Esophagus (tissue), 2 donors: ENCODE data around the gene LAIR1. TPM values are rescaled to one million over a fixed set of nuclear protein-coding genes. Genes with fewer than 3 reads are reported as not detected.

ENCODE experiments used
- H3K27ac ChIP-seq, 2 donors: one replicate each; pipeline ENCODE4 v1.5.1; 2013; ENCODE audit warnings: low read depth in 2 of 2, mild to moderate bottlenecking in 2 of 2, inconsistent platforms in 1 of 2, low read length in 1 of 2, moderate library complexity in 1 of 2
- H3K27me3 ChIP-seq, 2 donors: one replicate each; pipeline ENCODE4 v1.6.1; 2013; ENCODE audit warnings: low read length in 2 of 2, control low read depth in 1 of 2, mild to moderate bottlenecking in 1 of 2; ENCODE audit not compliant: insufficient read depth in 2 of 2, control insufficient read depth in 1 of 2
- H3K36me3 ChIP-seq, 2 donors: one replicate each; pipeline ENCODE4 v1.6.1; 2013; ENCODE audit warnings: low read length in 1 of 2; ENCODE audit not compliant: control insufficient read depth in 2 of 2, insufficient read depth in 2 of 2
- H3K4me1 ChIP-seq, 2 donors: one replicate each; pipeline ENCODE4 v1.6.1; 2013; ENCODE audit warnings: low read length in 1 of 2; ENCODE audit not compliant: control insufficient read depth in 2 of 2, insufficient read depth in 2 of 2
- H3K4me3 ChIP-seq, 2 donors: one replicate each; pipeline ENCODE4 v1.5.1; 2013; ENCODE audit warnings: low read length in 2 of 2, mild to moderate bottlenecking in 2 of 2, low read depth in 1 of 2, moderate library complexity in 1 of 2
- H3K9me3 ChIP-seq, 2 donors: one replicate each; pipeline ENCODE4 v1.6.1; 2013; ENCODE audit warnings: mild to moderate bottlenecking in 2 of 2, low read depth in 1 of 2, low read length in 1 of 2, moderate library complexity in 1 of 2; ENCODE audit not compliant: control insufficient read depth in 2 of 2, insufficient read depth in 1 of 2
- WGBS, 2 donors: extraction: QIAGEN DNeasy Blood & Tissue Kit; methylation state at CpG; one replicate each; pipeline ENCODE4 v1.1.7; 2013; 5-methylcytosine and 5-hydroxymethylcytosine counted together
- polyA plus RNA-seq, 2 donors: library from polyadenylated mRNA; stranded (reverse); fragments of 200-250 nt; gene quantifications; one replicate each; pipeline ENCODE4 v1.2.3, GENCODE V29; 2013
- donor health status: healthy with polysubstance abuse.
- donor health status: Bipolar disorder and iron deficiency.

Gene LAIR1
- polyA plus RNA-seq, 2 donors = 1.9 to 2.0 TPM

DNA sequence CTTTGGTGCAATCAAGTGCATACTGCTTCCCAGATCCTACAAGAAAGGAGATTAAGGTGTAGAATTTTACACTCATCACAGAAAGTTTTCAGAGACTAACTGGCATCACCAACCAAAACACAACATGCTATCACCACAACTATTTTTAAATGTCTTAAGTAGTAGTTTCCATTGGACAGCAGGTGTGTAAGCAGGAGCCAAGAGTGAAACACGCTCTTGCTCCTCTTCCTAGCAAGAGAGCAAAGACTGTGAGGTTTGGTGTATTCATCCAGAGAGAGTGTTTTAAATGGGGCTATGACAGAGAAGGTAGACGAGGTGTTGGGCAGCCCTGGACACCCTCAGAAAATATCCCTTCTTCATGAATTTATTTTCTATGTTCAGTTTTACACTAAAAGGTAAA is 13.3 kb downstream of the LAIR1 start:
- H3K9me3 ChIP-seq = no peaks in the 10 kb centered on the region
- H3K27ac ChIP-seq = no peak overlapping the region

DNA sequence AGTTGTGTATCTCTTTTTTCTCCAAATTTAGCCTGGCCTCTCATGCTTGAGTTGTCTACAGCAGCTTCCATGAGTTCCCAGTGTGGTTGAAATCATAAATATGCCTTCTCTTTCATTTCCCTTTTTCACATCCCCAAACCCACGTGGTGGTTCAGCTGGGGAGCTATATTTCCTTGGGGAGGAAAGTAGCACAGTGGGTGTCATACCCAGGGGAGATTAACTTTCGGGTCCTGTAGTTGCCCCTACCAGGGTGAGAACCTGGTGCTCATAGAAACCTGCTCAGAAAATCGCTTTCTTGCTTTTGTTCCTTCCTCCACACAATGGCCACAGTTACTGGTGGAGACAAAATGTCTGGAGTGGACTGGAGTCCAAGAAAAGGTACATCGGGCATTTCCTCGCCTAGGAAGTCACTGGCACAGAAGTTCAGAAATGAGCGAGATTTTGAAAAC is 18.8 kb downstream of the LAIR1 start:
- H3K4me1 ChIP-seq = no peaks in the 10 kb centered on the region
- H3K27ac ChIP-seq = no peak overlapping the region
- no peaks in the 10 kb centered on the region for H3K27me3 ChIP-seq
- H3K4me3 ChIP-seq = no peak overlapping the region
- no peaks in the 10 kb centered on the region for H3K9me3 ChIP-seq
- WGBS, 2 donors = 62 to 73% methylated on average over 6 of the region's 6 CpGs
- H3K36me3 ChIP-seq = no peaks in the 10 kb centered on the region

More for the DNA sequence above, 13.3 kb downstream of the LAIR1 start:
- WGBS, 2 donors = 30 to 32% methylated on average over 2 of the region's 2 CpGs
- H3K27me3 ChIP-seq = no peaks in the 10 kb centered on the region
- H3K4me1 ChIP-seq = no peaks in the 10 kb centered on the region
- H3K4me3 ChIP-seq = no peak overlapping the region
- H3K36me3 ChIP-seq = no peaks in the 10 kb centered on the region

DNA sequence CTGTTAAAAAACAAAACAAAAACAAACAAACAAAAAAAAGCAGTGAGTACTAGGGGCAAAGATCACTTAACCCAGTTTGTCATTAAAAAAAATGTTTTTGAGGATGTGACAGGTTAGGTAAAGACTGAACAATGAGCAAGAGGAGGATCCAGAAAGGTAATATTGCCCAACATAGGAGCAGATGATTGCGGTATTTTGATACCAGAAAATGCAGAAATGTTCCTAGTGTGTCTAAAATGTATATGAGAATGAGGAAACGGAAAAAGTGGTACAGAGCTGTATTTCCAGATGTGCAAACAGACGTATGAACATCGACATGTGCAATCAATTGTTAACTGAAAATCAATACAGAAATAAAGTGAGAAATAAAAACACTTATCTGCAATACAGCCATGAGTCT is 20.9 kb downstream of the LAIR1 start:
- H3K4me3 ChIP-seq = no peak overlapping the region
- 69 to 77% methylated on average over 4 of the region's 4 CpGs for whole genome bisulfite sequencing, 2 donors
- no peaks in the 10 kb centered on the region for H3K4me1 ChIP-seq
- no peak overlapping the region for H3K27ac ChIP-seq
- no peaks in the 10 kb centered on the region for H3K27me3 ChIP-seq
- H3K9me3 ChIP-seq = no peaks in the 10 kb centered on the region
- H3K36me3 ChIP-seq = no peaks in the 10 kb centered on the region

DNA sequence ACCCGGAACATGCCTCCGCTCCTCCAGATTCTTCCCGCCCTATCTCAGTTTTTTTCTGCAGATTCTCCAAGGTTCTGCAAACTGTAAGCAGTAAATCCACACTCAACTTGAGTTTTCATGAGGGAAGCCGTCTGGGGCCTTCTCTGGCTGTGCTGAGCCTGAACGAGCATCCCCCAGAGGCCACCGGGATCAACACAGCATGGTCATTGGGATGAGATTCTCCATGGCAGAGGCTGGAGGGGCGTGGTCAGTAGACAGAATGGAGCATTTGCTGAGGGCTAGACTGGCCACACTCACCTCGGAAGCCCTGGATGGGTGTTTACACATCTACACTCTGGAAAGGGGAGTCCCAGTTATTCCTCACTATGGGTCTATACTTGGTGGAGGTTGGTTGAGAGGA is 23.4 kb downstream of the LAIR1 start:
- H3K9me3 ChIP-seq = no peaks in the 10 kb centered on the region
- H3K4me3 ChIP-seq = no peak overlapping the region
- no peaks in the 10 kb centered on the region for H3K4me1 ChIP-seq
- no peaks in the 10 kb centered on the region for H3K36me3 ChIP-seq
- WGBS, 2 donors = 72 to 75% methylated on average over 8 of the region's 8 CpGs
- no peak overlapping the region for H3K27ac ChIP-seq
- H3K27me3 ChIP-seq = no peaks in the 10 kb centered on the region

- no peak overlapping the region for H3K27ac ChIP-seq
- H3K4me3 ChIP-seq = no peak overlapping the region
- H3K36me3 ChIP-seq = no peaks in the 10 kb centered on the region
- 54 to 55% methylated on average over 9 of the region's 9 CpGs for WGBS, 2 donors
- H3K27me3 ChIP-seq = no peaks in the 10 kb centered on the region
- H3K4me1 ChIP-seq = no peaks in the 10 kb centered on the region
- no peaks in the 10 kb centered on the region for H3K9me3 ChIP-seq
Measured at GRCh38 chr19:54339646-54340358, 24.9 kb downstream of the LAIR1 start.

GRCh38 chr19:54338521-54338920 is 26.2 kb downstream of the LAIR1 start:
- WGBS, 2 donors = 78 to 83% methylated on average over 6 of the region's 6 CpGs
- Histone ChIP-seq H3K27me3 (no peaks in the 10 kb centered on the region), H3K4me1 (no peaks in the 10 kb centered on the region), H3K9me3 (no peaks in the 10 kb centered on the region), H3K27ac (no peak overlapping the region), H3K36me3 (no peaks in the 10 kb centered on the region), H3K4me3 (no peak overlapping the region)

DNA sequence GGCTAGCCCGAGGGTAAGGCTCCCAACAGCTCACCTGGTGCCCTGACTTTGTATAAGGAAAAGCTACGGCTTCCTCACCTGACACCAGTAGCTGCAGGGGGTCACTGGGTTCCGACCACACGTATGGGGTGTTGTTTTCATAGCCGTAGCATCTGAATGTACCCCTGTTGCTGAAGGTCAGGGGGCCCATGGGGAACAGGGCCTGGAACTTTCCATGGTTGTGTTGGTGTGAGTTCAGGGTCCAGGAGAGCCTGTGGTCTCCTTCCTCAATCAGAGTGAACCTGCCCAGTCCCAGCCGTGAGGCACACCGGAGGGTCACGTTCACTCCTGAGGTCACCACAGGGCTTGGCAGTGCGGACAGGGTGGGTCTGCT is 26.9 kb downstream of the LAIR1 start:
- H3K4me3 ChIP-seq = no peak overlapping the region
- no peak overlapping the region for H3K27ac ChIP-seq
- H3K4me1 ChIP-seq = no peaks in the 10 kb centered on the region
- 65 to 70% methylated on average over 9 of the region's 9 CpGs for WGBS, 2 donors
- no peaks in the 10 kb centered on the region for H3K27me3 ChIP-seq
- H3K36me3 ChIP-seq = no peaks in the 10 kb centered on the region
- no peaks in the 10 kb centered on the region for H3K9me3 ChIP-seq

- H3K9me3 ChIP-seq = no peaks in the 10 kb centered on the region
- H3K4me3 ChIP-seq = no peak overlapping the region
- H3K4me1 ChIP-seq = no peaks in the 10 kb centered on the region
- no peak overlapping the region for H3K27ac ChIP-seq
- no peaks in the 10 kb centered on the region for H3K36me3 ChIP-seq
- 66% methylated on average over 31 to 34 of the region's 34 CpGs for WGBS, 2 donors
- no peaks in the 10 kb centered on the region for H3K27me3 ChIP-seq
Measured at GRCh38 chr19:54336893-54337857, 27.6 kb downstream of the LAIR1 start.

GRCh38 chr19:54335979-54336892 is 28.5 kb downstream of the LAIR1 start:
- Histone ChIP-seq H3K9me3 (no peaks in the 10 kb centered on the region), H3K27ac (no peak overlapping the region), H3K4me1 (no peaks in the 10 kb centered on the region), H3K36me3 (no peaks in the 10 kb centered on the region), H3K27me3 (no peaks in the 10 kb centered on the region), H3K4me3 (no peak overlapping the region)
- 68 to 76% methylated on average over 12 of the region's 12 CpGs for WGBS, 2 donors
